Sigmoid colon (tissue), 7 donors: ENCODE results near the gene NUCB1. TPM values are rescaled to one million over a fixed set of nuclear protein-coding genes. Genes with fewer than 3 reads are reported as not detected.

Experiments
- DNase-seq: peaks from one replicate; pipeline ENCODE4 v3.0.0-alpha.2; 2019
- H3K27ac ChIP-seq, 4 donors: fragments of 200-600 bp; sonication (generic); one replicate each; pipeline ENCODE4 v1.5.1; 2016 to 2019; ENCODE audit warnings: mild to moderate bottlenecking in 1 of 4
- H3K27me3 ChIP-seq, 3 donors: fragments of 200-600 bp; sonication (generic); one replicate each; pipeline ENCODE4 v1.5.1; 2019; ENCODE audit warnings: mild to moderate bottlenecking in 1 of 3
- H3K36me3 ChIP-seq, 4 donors: fragments of 200-600 bp; sonication (generic); one replicate each; pipeline ENCODE4 v1.5.1; 2016 to 2019
- H3K4me1 ChIP-seq, 4 donors: fragments of 200-600 bp; sonication (generic); one replicate each; pipeline ENCODE4 v1.5.1; 2017 to 2019
- H3K4me3 ChIP-seq, 4 donors: fragments of 200-600 bp; sonication (generic); one replicate each; pipeline ENCODE4 v1.5.1; 2017 to 2019; ENCODE audit warnings: mild to moderate bottlenecking in 2 of 4, moderate library complexity in 1 of 4
- H3K9me3 ChIP-seq, 4 donors: fragments of 200-600 bp in 3 of 4; sonication (generic) in 3 of 4; one replicate each; pipeline versions ENCODE4 v1.5.1 to v1.6.1; 2013 to 2019
- CTCF ChIP-seq, 4 experiments: fragments of 450-650 bp in 3 of 4; fragments of 200-600 bp in 1 of 4; IDR thresholded peaks; one replicate each; pipeline ENCODE4 v1.5.1; 2016 to 2019; ENCODE audit warnings: antibody characterized with exemption in 4 of 4, mild to moderate bottlenecking in 3 of 4, moderate library complexity in 2 of 4
- EP300 ChIP-seq, 4 donors: sonication (generic); formaldehyde crosslinking; IDR thresholded peaks; one replicate each; pipeline ENCODE4 v1.6.1; 2017; ENCODE audit warnings: antibody characterized with exemption in 4 of 4
- POLR2A ChIP-seq, 2 donors: fragments of 450-650 bp; IDR thresholded peaks; one replicate each; pipeline ENCODE4 v1.6.1; 2016; ENCODE audit warnings: antibody characterized with exemption in 2 of 2, mild to moderate bottlenecking in 2 of 2, moderate library complexity in 2 of 2
- POLR2AphosphoS5 ChIP-seq, 4 donors: sonication (generic); formaldehyde crosslinking; IDR thresholded peaks; one replicate each; pipeline ENCODE4 v1.6.1; 2017; ENCODE audit warnings: antibody characterized with exemption in 4 of 4
- WGBS, 2 donors: extraction: QIAGEN DNeasy Blood & Tissue Kit; methylation state at CpG; one replicate each; pipeline ENCODE4 v1.1.7; 2013; 5-methylcytosine and 5-hydroxymethylcytosine counted together
- intact Hi-C: fragments of 100-400 bp; cut with DNase I; formaldehyde crosslinking; loops from one replicate; pipeline ENCODE4 v1.15.1; 2023
- polyA plus RNA-seq, 3 donors: library from polyadenylated mRNA; stranded (reverse); fragments of 200-250 nt; gene quantifications; one replicate each; pipeline ENCODE4 v1.2.3, GENCODE V29; 2013
- total RNA-seq, 4 donors: library from RNA; depleted of rRNA; stranded (reverse); fragments of >200 nt; gene quantifications; one replicate each; pipeline ENCODE4 v1.1.0, GENCODE V29; 2016
- donor health status: healthy with polysubstance abuse.
- donor health status: Bipolar disorder and iron deficiency.
- donor health status: healthy.

NUCB1 gene
- total and polyA plus RNA-seq, 7 donors, result 43.0 to 303 (median 174) TPM

GRCh38 chr19:48950830-48951519, 50.9 kb downstream of the NUCB1 start:
- H3K27ac ChIP-seq, result no peak overlapping the region
- 27 to 53% methylated on average over 9 of the region's 9 CpGs for WGBS, 2 donors
- H3K36me3 ChIP-seq, result no peaks in the 10 kb centered on the region
- no peak for DNase-seq
- intact Hi-C loops, result loop anchor here (5.0 kb wide), 1 partner anchor 49 kb away; the partner anchor contains the start of gene NUCB1
- H3K9me3 ChIP-seq, result no peaks in the 10 kb centered on the region
- H3K27me3 ChIP-seq, result no peaks in the 10 kb centered on the region
- TF ChIP-seq POLR2AphosphoS5 (IDR thresholded peaks at IDR 0.05) (no peak), POLR2A (IDR thresholded peaks at IDR 0.05) (no peak), CTCF (IDR thresholded peaks at IDR 0.05) (no peak), EP300 (IDR thresholded peaks at IDR 0.05) (no peak)
- peaks cover 0 to 15% (median 10%) of the 10 kb centered on the region in 4 donors for H3K4me1 ChIP-seq
- H3K4me3 ChIP-seq, result no peak overlapping the region

GRCh38 chr19:48953141-48953540, 53.0 kb downstream of the NUCB1 start:
- Histone ChIP-seq H3K27ac (peak overlapping the region in 3 of 4 donors; percentile 5 to 90 (median 87)), H3K4me1 (peaks cover 0 to 18% (median 15%) of the 10 kb centered on the region in 4 donors), H3K4me3 (no peak overlapping the region), H3K36me3 (no peaks in the 10 kb centered on the region), H3K27me3 (no peaks in the 10 kb centered on the region), H3K9me3 (no peaks in the 10 kb centered on the region)
- intact Hi-C loops, result loop anchor here (5.0 kb wide), 1 partner anchor 51 kb away; the partner anchor contains the start of gene NUCB1
- 82 to 84% methylated on average over 4 of the region's 4 CpGs for WGBS, 2 donors
- TF ChIP-seq CTCF (IDR thresholded peaks at IDR 0.05) (no peak), EP300 (IDR thresholded peaks at IDR 0.05) (no peak), POLR2AphosphoS5 (IDR thresholded peaks at IDR 0.05) (no peak)
- DNase-seq, result no peak

GRCh38 chr19:48953990-48954594, 54.0 kb downstream of the NUCB1 start:
- TF ChIP-seq POLR2AphosphoS5 (IDR thresholded peaks at IDR 0.05) (no peak), POLR2A (IDR thresholded peaks at IDR 0.05) (no peak), EP300 (IDR thresholded peaks at IDR 0.05) (no peak), CTCF (IDR thresholded peaks at IDR 0.05) (no peak)
- peak overlapping the region in 3 of 4 donors; percentile 79 to 85 (median 84) for H3K4me3 ChIP-seq

GRCh38 chr19:48954595-48955307, 54.6 kb downstream of the NUCB1 start, which contains the start of gene BAX:
Gene BAX, plus strand, starts transcription at chr19:48954875. Its CDS starts 54 bp downstream, at chr19:48954929.
- intact Hi-C loops, result loop anchor here (5.0 kb wide), 2 partner anchors 42 to 52 kb away; partner anchors contain the start of gene NUCB1
- TF ChIP-seq CTCF (IDR thresholded peaks at IDR 0.05) (no peak), POLR2AphosphoS5 (IDR thresholded peaks at IDR 0.05) (peak in 3 of 4 donors; percentile 72 to 87 (median 73)), POLR2A (IDR thresholded peaks at IDR 0.05) (peak in 1 of 2 donors; percentile 21), EP300 (IDR thresholded peaks at IDR 0.05) (peak in 1 of 4 donors; percentile 81)
- peak; percentile 99 for DNase-seq
- Histone ChIP-seq H3K4me1 (peaks cover 0 to 18% (median 15%) of the 10 kb centered on the region in 4 donors), H3K4me3 (peak within 1 kb of the TSS; percentile 68 to 85 (median 82)), H3K36me3 (no peaks in the 10 kb centered on the region), H3K9me3 (no peaks in the 10 kb centered on the region), H3K27ac (peak within 1 kb of the TSS; percentile 83 to 90 (median 85)), H3K27me3 (no peaks in the 10 kb centered on the region)
- WGBS, 2 donors, result 0% methylated on average over 71 of the region's 71 CpGs

More at GRCh38 chr19:48953990-48954594, 54.0 kb downstream of the NUCB1 start:
- Histone ChIP-seq H3K36me3 (no peaks in the 10 kb centered on the region), H3K4me1 (peaks cover 0 to 18% (median 15%) of the 10 kb centered on the region in 4 donors), H3K9me3 (no peaks in the 10 kb centered on the region), H3K27ac (peak overlapping the region; percentile 83 to 90 (median 85)), H3K27me3 (no peaks in the 10 kb centered on the region)
- no peak for DNase-seq
- intact Hi-C loops, result loop anchor here (5.0 kb wide), 1 partner anchor 52 kb away; the partner anchor contains the start of gene NUCB1
- 25 to 54% methylated on average over 11 of the region's 11 CpGs for WGBS, 2 donors
